Mononuclear cell (primary cell): ENCODE results near the gene FMN1. TPM values are rescaled to one million over a fixed set of nuclear protein-coding genes. Genes with fewer than 3 reads are reported as not detected.

Experiments used
- H3K27me3 ChIP-seq: 2 replicates; pipeline ENCODE4 v1.6.0; 2011; ENCODE audit warnings: low read length, control low read depth; ENCODE audit not compliant: insufficient read depth
- H3K4me1 ChIP-seq: 2 replicates; pipeline ENCODE4 v1.5.1; 2011; ENCODE audit warnings: mild to moderate bottlenecking, low read length, control low read depth; ENCODE audit not compliant: insufficient read depth
- H3K4me3 ChIP-seq: 2 replicates; pipeline ENCODE4 v1.5.1; 2011; ENCODE audit warnings: mild to moderate bottlenecking, low read length, moderate library complexity
- H3K9me3 ChIP-seq: 2 replicates; pipeline ENCODE4 v1.5.1; 2011; ENCODE audit warnings: low read depth, mild to moderate bottlenecking, control low read depth, low read length
- total RNA-seq: library from RNA; depleted of rRNA; stranded (reverse); fragments of >200 nt; gene quantifications from one replicate; pipeline ENCODE4 v1.2.3, GENCODE V29; 2012

FMN1 gene
- total RNA-seq, 1 donor = 31.2 TPM

- Histone ChIP-seq H3K27me3 (no peaks in the 10 kb centered on the region), H3K9me3 (no peaks in the 10 kb centered on the region), H3K4me3 (no peak overlapping the region), H3K4me1 (no peaks in the 10 kb centered on the region)
Observed at GRCh38 chr15:32885713-32886112, 308.8 kb downstream of the FMN1 start.

GRCh38 chr15:32884146-32884545, 310.4 kb downstream of the FMN1 start:
- Histone ChIP-seq H3K27me3 (no peaks in the 10 kb centered on the region), H3K9me3 (no peaks in the 10 kb centered on the region), H3K4me1 (no peaks in the 10 kb centered on the region)

GRCh38 chr15:32882955-32883354, 311.6 kb downstream of the FMN1 start:
- no peak overlapping the region for H3K4me3 ChIP-seq
- no peaks in the 10 kb centered on the region for H3K4me1 ChIP-seq
- H3K9me3 ChIP-seq = no peaks in the 10 kb centered on the region
- H3K27me3 ChIP-seq = no peaks in the 10 kb centered on the region

More at GRCh38 chr15:32884146-32884545, 310.4 kb downstream of the FMN1 start:
- H3K4me3 ChIP-seq = no peak overlapping the region

DNA sequence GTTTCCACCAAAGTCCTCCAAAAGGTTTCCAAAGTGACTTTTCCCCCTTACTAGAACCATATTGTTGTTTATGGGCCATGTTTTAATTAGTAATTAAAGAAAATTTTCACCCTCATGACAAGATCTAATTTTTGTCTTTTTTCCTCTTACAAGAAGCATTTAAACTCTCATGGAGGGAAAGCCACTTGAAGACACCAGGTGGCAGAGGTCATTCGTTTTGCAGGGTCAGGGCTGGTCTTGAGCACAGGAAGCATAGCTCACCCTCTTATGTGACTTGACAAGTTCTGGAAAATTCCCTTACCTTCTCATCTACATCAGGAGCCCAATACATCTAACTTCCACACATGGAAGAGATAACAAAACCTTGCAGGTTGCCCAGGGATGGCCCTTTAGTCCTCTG, 313.0 kb downstream of the FMN1 start:
- H3K9me3 ChIP-seq = no peaks in the 10 kb centered on the region
- H3K4me1 ChIP-seq = no peaks in the 10 kb centered on the region
- no peaks in the 10 kb centered on the region for H3K27me3 ChIP-seq
- H3K4me3 ChIP-seq = no peak overlapping the region

GRCh38 chr15:32880642-32881041, 313.9 kb downstream of the FMN1 start:
- Histone ChIP-seq H3K9me3 (no peaks in the 10 kb centered on the region), H3K4me1 (no peaks in the 10 kb centered on the region), H3K4me3 (no peak overlapping the region), H3K27me3 (no peaks in the 10 kb centered on the region)

DNA sequence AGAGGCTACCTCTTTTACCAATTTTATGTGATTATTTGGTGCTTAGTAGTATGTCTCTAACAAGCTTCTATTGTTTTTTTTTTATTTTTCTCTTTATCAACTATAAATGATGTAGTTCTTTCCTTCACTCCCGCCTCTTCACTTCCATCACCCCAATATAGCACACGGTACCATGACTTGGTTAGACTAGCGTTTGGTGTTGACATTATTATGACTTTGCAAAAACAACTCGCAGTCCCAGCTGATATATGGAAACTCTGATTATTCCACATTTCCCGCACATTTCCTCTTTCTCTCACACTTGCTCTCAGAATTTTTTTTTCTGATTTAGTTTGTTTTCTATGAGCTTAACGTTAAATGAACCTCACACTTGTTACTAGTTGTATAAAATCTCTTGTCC, 314.5 kb downstream of the FMN1 start:
- no peaks in the 10 kb centered on the region for H3K9me3 ChIP-seq
- H3K27me3 ChIP-seq = no peaks in the 10 kb centered on the region
- no peak overlapping the region for H3K4me3 ChIP-seq
- no peaks in the 10 kb centered on the region for H3K4me1 ChIP-seq

DNA sequence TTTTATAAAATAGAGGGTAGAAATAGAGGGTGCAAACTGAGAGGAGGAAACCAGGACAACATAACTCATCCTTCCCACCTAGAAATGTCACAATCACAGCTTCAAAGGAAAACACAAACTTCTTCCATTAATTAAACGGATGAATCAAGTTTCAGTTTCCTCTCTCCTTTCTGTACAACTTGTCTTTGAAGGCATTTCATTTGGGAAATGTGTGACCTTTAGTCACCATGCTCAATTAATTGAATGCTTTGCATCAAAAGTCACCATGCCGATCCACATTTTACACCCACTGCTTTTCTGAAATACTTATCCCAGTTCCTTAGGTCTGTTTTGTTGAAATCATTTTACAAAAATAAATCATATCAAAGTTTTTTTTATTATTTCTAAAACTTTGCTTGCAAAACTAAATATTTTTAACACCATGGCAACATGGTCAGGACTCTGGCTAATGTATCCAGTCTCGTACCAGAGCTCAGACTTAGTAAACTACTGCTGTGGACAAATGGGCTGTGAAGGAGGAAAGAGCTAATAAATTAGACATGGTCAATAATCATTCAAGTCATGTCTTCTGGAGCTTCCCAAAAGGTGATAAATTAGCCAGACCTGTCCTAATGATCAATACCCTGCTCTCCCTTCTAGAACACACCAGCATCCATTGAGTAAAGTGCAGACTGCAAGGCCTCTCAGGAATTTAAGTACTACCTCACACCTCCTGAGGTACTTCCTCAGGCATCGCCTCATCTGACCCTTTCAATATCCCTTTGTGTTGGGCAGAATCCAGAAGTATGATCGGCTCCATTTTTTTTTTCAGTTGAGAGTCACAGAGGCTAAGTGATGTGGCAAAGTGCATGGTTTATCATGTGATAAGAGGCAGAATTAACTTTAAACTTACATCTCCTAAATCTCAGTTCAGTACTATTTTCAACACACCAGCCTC, 315.4 kb downstream of the FMN1 start:
- H3K4me1 ChIP-seq = no peaks in the 10 kb centered on the region
- H3K27me3 ChIP-seq = no peaks in the 10 kb centered on the region
- no peak overlapping the region for H3K4me3 ChIP-seq
- no peaks in the 10 kb centered on the region for H3K9me3 ChIP-seq

- Histone ChIP-seq H3K9me3 (no peaks in the 10 kb centered on the region), H3K4me1 (no peaks in the 10 kb centered on the region), H3K27me3 (no peaks in the 10 kb centered on the region), H3K4me3 (no peak overlapping the region)
Observed at GRCh38 chr15:32878342-32878741, 316.2 kb downstream of the FMN1 start.

DNA sequence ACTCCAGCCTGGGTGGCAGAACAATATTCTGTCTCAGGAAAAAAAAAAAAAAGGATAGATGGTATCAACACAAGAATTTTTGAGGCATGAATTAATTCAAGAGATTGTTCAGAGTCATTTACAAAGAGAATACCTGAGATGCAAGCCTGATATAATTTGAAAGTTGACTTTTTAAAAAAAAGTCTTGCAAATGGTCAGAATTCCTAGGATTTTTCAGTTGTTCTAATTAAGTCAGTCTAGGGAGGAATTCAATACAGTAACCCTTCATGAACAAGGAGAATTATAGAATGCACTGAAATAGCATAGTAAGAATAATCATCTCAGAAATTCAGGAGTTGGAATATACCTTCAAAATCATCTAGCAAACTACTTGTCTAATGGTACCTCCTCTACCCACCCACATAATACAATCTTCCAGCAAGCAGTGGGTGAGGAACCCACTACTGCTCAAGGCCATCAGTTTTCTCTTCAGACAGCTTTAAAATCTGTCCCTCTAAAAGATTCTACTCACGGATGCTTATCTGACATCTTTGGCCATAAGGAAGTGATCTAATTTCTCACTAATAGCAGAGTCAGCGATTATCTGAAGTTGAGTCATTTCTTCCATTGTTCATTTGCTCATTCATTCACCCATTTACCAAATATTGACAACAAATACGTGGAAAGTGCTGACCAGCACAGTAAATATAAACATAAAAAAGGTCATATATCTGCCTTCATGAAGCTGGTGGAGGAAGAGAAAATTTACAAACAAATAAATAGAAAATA, 317.1 kb downstream of the FMN1 start:
- no peak overlapping the region for H3K4me3 ChIP-seq

DNA sequence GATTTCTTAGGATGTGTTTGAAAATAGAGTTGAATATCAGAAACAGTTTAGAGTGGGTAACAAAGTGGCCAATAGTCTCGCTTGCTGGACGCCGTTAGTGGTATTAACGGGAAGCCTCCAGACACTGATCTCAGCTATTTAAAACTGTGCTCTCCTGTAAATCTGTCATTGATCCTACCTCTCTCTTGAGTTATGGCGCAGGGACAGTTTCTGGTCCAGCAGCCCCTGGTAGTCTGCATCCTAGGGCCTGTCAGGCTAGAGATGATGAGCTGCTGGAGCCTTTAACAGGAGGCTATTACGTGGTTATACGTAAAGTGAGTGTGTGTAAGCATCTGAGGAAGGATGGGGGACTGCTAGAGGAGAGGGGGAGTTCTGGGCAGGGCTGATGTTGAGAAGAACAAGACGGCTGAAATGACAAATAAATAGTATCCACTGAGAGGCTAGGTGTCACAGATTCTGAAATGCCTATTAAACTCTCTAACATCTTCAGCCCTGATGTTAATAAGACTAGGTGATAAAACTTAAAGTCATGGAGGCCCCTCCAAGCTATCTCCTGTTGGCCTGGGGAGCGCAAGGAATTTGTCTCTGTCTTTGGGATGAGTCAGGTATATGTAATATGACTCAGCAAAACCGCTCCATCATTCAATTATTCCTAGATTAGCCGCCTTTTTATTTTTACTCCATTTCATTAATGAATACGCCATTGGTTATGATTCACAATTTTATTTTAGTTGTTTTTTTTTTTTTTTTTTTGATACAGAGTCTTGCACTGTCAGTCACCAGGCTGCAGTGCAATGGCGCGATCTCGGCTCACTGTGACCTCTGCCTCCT, 321.0 kb downstream of the FMN1 start:
- no peaks in the 10 kb centered on the region for H3K4me1 ChIP-seq
- no peaks in the 10 kb centered on the region for H3K9me3 ChIP-seq
- no peaks in the 10 kb centered on the region for H3K27me3 ChIP-seq
- H3K4me3 ChIP-seq = no peak overlapping the region

More for the DNA sequence above, 317.1 kb downstream of the FMN1 start:
- Histone ChIP-seq H3K9me3 (no peaks in the 10 kb centered on the region), H3K27me3 (no peaks in the 10 kb centered on the region), H3K4me1 (no peaks in the 10 kb centered on the region)

- Histone ChIP-seq H3K9me3 (no peaks in the 10 kb centered on the region), H3K27me3 (no peaks in the 10 kb centered on the region), H3K4me3 (no peak overlapping the region), H3K4me1 (no peaks in the 10 kb centered on the region)
Observed at GRCh38 chr15:32872621-32873283, 321.8 kb downstream of the FMN1 start.

DNA sequence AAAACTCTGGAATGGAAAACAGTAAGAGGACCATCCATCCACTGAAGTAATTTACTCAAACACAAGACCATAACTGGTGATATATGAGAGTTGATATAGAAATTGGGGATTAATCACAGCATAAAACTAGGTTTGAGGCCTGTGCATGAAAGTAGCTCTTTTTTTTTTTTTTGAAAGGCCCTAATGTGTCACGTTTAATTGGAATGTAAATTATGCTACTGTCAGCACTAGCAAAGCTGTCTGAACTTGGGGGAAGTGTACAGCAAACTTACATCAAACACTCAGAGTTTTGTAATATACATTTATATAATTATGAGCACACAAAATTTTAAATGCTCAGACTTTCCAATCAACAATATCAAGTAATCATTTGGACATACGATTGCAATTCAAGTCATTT, 322.6 kb downstream of the FMN1 start:
- no peaks in the 10 kb centered on the region for H3K9me3 ChIP-seq
- H3K4me1 ChIP-seq = peaks cover 8% of the 10 kb centered on the region
- no peak overlapping the region for H3K4me3 ChIP-seq
- no peaks in the 10 kb centered on the region for H3K27me3 ChIP-seq

- Histone ChIP-seq H3K9me3 (no peaks in the 10 kb centered on the region), H3K4me1 (peaks cover 9% of the 10 kb centered on the region), H3K4me3 (no peak overlapping the region), H3K27me3 (no peaks in the 10 kb centered on the region)
Observed at GRCh38 chr15:32870240-32871033, 324.1 kb downstream of the FMN1 start.

DNA sequence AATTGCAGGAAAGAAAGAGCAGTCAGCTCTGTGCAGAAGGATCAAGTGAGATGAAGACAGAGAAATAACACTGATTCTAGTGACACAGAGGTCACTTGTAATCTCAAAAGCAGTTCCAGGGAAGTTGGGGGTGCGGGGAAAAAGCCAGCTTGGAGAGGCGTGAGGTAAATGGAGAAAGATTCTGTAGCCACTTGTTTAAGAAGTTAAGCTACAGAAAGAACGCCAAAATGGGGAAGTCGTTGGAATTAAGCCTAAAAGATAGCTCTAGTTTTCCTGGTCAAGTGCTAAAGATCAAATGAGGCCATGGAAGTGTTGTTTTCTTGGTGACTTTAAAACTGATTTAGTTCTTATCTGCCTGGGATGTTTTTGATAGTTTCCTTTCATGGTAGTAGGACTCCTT, 324.7 kb downstream of the FMN1 start:
- Histone ChIP-seq H3K27me3 (no peaks in the 10 kb centered on the region), H3K4me1 (peaks cover 9% of the 10 kb centered on the region), H3K9me3 (no peaks in the 10 kb centered on the region), H3K4me3 (no peak overlapping the region)
